ENCODE results near the gene WDR31. TPM values are rescaled to one million over a fixed set of nuclear protein-coding genes. Genes with fewer than 3 reads are reported as not detected.

WDR31 gene
- total RNA-seq, 2 donors from 2014 or later: 2.4 to 5.4 TPM

DNA sequence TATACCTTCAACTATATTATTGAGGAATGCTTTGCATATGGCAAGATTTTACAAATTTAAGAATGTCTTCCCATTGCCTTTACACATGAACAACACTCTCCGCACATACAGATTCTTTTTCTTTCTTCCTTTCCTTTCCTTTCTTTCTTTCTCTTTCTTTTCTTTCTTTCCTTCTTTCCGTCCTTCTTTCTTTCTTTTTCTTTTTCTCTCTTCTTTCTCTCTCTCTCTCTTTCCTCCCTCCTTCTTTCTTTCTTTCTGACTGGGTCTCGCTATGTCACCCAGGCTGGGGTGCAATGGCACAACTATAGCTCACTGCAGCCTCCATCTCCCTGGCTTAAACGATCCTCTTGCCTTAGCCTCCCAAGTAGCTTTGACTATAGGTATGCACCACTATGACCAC is 13.8 kb downstream of the WDR31 start:
- Histone ChIP-seq H3K4me1 (ENCODE audit: control insufficient read depth in 1 of 2, low read depth in 2 of 2) (no peaks in the 10 kb centered on the region), H3K27ac (no peak overlapping the region), H3K27me3 (replicated peaks; ENCODE audit: insufficient read depth) (no peaks in the 10 kb centered on the region), H3K9me3 (no peaks in the 10 kb centered on the region), H3K36me3 (no peaks in the 10 kb centered on the region), H3K4me3 (no peak overlapping the region)
- TF ChIP-seq, protein P1, sequence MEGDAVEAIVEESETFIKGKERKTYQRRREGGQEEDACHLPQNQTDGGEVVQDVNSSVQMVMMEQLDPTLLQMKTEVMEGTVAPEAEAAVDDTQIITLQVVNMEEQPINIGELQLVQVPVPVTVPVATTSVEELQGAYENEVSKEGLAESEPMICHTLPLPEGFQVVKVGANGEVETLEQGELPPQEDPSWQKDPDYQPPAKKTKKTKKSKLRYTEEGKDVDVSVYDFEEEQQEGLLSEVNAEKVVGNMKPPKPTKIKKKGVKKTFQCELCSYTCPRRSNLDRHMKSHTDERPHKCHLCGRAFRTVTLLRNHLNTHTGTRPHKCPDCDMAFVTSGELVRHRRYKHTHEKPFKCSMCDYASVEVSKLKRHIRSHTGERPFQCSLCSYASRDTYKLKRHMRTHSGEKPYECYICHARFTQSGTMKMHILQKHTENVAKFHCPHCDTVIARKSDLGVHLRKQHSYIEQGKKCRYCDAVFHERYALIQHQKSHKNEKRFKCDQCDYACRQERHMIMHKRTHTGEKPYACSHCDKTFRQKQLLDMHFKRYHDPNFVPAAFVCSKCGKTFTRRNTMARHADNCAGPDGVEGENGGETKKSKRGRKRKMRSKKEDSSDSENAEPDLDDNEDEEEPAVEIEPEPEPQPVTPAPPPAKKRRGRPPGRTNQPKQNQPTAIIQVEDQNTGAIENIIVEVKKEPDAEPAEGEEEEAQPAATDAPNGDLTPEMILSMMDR (IDR thresholded peaks at IDR 0.05): no peak
- DNase-seq (ENCODE audit: low spot score) (no peak), ATAC-seq (ENCODE audit: insufficient number of reproducible peaks, low FRiP score, low read depth) (no peak)

DNA sequence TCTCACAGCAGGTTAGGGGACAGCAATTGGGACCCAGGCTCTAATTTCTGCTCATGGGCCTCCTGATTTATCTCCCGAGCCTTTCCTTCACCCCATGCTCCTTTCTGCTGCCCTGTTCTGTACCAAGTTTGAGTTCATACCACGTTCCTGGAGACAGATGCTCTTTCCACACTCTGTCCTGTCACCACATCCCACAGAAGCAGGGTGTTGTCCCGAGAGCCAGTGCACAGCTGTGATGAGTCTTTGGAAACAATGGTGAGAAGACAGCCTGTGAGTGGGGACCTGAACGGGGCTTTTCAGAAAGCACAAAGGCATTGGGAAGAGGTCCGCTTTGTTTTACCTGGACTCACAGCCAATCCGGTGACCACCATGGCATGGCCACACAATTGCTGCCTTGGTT is 17.4 kb downstream of the WDR31 start:
- ATAC-seq (ENCODE audit: insufficient number of reproducible peaks, low FRiP score, low read depth): no peak
- Histone ChIP-seq H3K4me3 (no peak overlapping the region), H3K27ac (no peak overlapping the region), H3K36me3 (no peaks in the 10 kb centered on the region), H3K27me3 (replicated peaks; ENCODE audit: insufficient read depth) (no peaks in the 10 kb centered on the region), H3K9me3 (no peaks in the 10 kb centered on the region), H3K4me1 (ENCODE audit: control insufficient read depth in 1 of 2, low read depth in 2 of 2) (peaks cover 0 to 6% of the 10 kb centered on the region in 2 donors)
- TF ChIP-seq, protein P1 (IDR thresholded peaks at IDR 0.05): no peak
- no peak for DNase-seq (ENCODE audit: low spot score)

DNA sequence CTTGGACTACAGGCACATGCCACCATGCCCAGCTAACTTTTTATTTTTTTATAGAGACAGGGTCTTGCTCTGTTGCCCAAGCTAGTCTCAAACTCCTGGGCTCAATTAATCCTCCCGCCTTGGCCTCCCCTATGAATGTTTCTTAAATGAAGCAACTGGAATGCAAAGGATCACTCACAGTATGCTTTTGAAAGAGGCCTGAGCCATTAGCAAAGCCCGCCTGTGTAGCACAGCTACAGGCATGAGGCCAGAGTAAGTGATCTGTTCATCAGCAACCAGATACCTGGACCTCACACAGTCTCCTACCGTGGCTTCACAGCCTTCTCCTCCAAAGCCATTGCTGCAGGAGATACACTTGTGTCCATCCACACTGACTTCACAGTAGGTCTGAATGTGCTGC is 20.0 kb downstream of the WDR31 start:
- Histone ChIP-seq H3K27me3 (replicated peaks; ENCODE audit: insufficient read depth) (no peaks in the 10 kb centered on the region), H3K4me3 (no peak overlapping the region), H3K27ac (no peak overlapping the region), H3K4me1 (ENCODE audit: control insufficient read depth in 1 of 2, low read depth in 2 of 2) (peaks cover 0 to 32% of the 10 kb centered on the region in 2 donors), H3K9me3 (no peaks in the 10 kb centered on the region), H3K36me3 (no peaks in the 10 kb centered on the region)
- TF ChIP-seq, protein P1 (IDR thresholded peaks at IDR 0.05): no peak
- DNase-seq (ENCODE audit: low spot score): no peak
- ATAC-seq (ENCODE audit: insufficient number of reproducible peaks, low FRiP score, low read depth): no peak

DNA sequence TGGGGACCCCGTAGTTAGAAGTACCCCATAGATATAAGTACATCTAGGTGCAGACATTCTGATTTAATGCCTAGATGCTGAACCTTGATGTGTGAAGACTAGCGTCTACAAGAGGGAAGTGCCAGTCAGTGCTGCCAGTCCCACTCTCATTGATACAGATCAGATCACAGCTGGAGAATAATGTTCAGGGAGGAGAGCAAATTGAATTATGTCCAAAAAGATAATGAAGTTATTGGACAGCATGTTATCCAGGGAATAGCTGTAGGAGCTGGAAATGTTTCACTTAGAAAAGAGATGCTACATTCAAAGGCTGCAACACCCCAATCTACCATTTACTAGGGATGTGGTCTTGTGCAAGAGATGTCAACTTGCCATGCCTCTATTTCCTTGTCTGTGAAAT is 21.0 kb downstream of the WDR31 start:
- Histone ChIP-seq H3K9me3 (no peaks in the 10 kb centered on the region), H3K27me3 (replicated peaks; ENCODE audit: insufficient read depth) (no peaks in the 10 kb centered on the region), H3K4me1 (ENCODE audit: control insufficient read depth in 1 of 2, low read depth in 2 of 2) (peaks cover 0 to 32% of the 10 kb centered on the region in 2 donors), H3K36me3 (no peaks in the 10 kb centered on the region), H3K27ac (no peak overlapping the region), H3K4me3 (no peak overlapping the region)
- TF ChIP-seq, protein P1 (IDR thresholded peaks at IDR 0.05): no peak
- DNase-seq (ENCODE audit: low spot score) (no peak), ATAC-seq (ENCODE audit: insufficient number of reproducible peaks, low FRiP score, low read depth) (no peak)

DNA sequence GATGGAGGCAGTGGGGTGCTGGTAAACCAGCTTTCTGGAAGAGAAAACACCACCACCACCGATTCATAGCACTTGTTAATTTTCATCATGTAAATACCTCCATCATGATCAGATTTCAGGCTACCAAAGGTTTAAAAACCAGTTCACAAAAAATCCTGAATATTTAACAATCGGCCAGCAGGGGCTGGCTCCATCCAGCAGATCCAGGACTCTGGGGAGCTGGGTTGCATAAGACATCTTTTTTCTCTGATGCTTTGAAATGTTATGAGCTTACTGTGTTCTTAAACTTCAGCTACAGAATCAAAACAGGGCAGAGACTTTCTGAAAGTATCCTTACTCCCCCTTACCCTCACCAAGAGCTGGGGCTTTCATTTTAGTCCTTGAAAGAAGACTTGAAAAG is 22.3 kb downstream of the WDR31 start:
- Histone ChIP-seq H3K27ac (no peak overlapping the region), H3K36me3 (no peaks in the 10 kb centered on the region), H3K27me3 (replicated peaks; ENCODE audit: insufficient read depth) (no peaks in the 10 kb centered on the region), H3K4me1 (ENCODE audit: control insufficient read depth in 1 of 2, low read depth in 2 of 2) (peaks cover 0 to 32% of the 10 kb centered on the region in 2 donors), H3K4me3 (no peak overlapping the region), H3K9me3 (no peaks in the 10 kb centered on the region)
- no peak for ATAC-seq (ENCODE audit: insufficient number of reproducible peaks, low FRiP score, low read depth)
- DNase-seq (ENCODE audit: low spot score): no peak
- TF ChIP-seq, protein P1 (IDR thresholded peaks at IDR 0.05): peak; percentile 43

Measured in thoracic aorta (tissue), 2 donors.